Measurements from ENCODE around the gene INTS11. TPM values are rescaled to one million over a fixed set of nuclear protein-coding genes. Genes with fewer than 3 reads are reported as not detected.

The INTS11 gene
- total and polyA plus RNA-seq, 9 of the 15 experiments (the other 6 are each of a cell fraction or from before 2014, with no cell fraction given), result 3.6 to 183 (median 110) TPM

DNA sequence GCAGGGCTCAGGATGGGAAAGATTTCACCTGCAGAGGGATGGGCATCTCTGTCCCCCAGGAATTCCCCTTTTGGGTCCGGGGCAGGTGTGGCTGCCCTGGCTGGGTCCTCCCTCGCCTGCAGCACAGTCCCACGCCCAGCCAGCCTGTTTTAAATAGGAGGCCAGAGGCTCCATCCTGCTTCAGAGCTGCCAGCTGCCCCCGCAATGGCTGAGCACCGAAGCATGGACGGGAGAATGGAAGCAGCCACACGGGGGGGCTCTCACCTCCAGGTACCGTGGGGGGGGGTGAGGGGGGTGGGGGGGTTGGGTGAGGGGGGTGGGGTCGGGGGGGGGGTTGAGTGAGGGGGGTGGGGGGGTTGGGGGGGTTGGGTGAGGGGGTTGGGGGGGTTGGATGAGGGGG is 40.6 kb downstream of the INTS11 start (continued):
- TF ChIP-seq, protein P1, sequence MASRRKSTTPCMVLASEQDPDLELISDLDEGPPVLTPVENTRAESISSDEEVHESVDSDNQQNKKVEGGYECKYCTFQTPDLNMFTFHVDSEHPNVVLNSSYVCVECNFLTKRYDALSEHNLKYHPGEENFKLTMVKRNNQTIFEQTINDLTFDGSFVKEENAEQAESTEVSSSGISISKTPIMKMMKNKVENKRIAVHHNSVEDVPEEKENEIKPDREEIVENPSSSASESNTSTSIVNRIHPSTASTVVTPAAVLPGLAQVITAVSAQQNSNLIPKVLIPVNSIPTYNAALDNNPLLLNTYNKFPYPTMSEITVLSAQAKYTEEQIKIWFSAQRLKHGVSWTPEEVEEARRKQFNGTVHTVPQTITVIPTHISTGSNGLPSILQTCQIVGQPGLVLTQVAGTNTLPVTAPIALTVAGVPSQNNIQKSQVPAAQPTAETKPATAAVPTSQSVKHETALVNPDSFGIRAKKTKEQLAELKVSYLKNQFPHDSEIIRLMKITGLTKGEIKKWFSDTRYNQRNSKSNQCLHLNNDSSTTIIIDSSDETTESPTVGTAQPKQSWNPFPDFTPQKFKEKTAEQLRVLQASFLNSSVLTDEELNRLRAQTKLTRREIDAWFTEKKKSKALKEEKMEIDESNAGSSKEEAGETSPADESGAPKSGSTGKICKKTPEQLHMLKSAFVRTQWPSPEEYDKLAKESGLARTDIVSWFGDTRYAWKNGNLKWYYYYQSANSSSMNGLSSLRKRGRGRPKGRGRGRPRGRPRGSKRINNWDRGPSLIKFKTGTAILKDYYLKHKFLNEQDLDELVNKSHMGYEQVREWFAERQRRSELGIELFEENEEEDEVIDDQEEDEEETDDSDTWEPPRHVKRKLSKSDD (conservative IDR thresholded peaks at IDR 0.05; ENCODE audit: low read length), result no peak
- TF ChIP-seq EGR1 (conservative IDR thresholded peaks at IDR 0.05), result peak; percentile 72
- TF ChIP-seq, protein P2, sequence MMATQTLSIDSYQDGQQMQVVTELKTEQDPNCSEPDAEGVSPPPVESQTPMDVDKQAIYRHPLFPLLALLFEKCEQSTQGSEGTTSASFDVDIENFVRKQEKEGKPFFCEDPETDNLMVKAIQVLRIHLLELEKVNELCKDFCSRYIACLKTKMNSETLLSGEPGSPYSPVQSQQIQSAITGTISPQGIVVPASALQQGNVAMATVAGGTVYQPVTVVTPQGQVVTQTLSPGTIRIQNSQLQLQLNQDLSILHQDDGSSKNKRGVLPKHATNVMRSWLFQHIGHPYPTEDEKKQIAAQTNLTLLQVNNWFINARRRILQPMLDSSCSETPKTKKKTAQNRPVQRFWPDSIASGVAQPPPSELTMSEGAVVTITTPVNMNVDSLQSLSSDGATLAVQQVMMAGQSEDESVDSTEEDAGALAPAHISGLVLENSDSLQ (IDR thresholded peaks at IDR 0.05), result no peak
- TF ChIP-seq MCM3 (IDR thresholded peaks at IDR 0.05), result no peak
- TF ChIP-seq POLR3G (IDR thresholded peaks at IDR 0.05; ENCODE audit: extremely low read depth, insufficient read length, insufficient replicate concordance), result no peak
- TF ChIP-seq, protein P3, sequence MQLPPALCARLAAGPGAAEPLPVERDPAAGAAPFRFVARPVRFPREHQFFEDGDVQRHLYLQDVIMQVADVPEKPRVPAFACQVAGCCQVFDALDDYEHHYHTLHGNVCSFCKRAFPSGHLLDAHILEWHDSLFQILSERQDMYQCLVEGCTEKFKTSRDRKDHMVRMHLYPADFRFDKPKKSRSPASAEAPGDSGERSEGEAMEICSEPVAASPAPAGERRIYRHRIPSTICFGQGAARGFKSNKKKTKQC (CRISPR knock-in tag; IDR thresholded peaks at IDR 0.05), result 0 out of 2 replicates have a peak, but pooled peaks have one; percentile 4
- TF ChIP-seq MTF1 (CRISPR knock-in tag; IDR thresholded peaks at IDR 0.05; ENCODE audit: borderline replicate concordance), result no peak
- no peak for TF ChIP-seq ARHGAP35 (IDR thresholded peaks at IDR 0.05; ENCODE audit: partially characterized antibody)
- no peak for TF ChIP-seq FOS (IDR thresholded peaks at IDR 0.05; ENCODE audit: extremely low read depth, insufficient read length)
- TF ChIP-seq, protein P4, sequence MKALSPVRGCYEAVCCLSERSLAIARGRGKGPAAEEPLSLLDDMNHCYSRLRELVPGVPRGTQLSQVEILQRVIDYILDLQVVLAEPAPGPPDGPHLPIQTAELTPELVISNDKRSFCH (CRISPR knock-in tag; IDR thresholded peaks at IDR 0.05), result no peak
- TF ChIP-seq, protein P4 (tag; IDR thresholded peaks at IDR 0.05), result no peak
- TF ChIP-seq GTF2F1 (IDR thresholded peaks at IDR 0.05; ENCODE audit: low read depth, low read length), result no peak
- TF ChIP-seq, protein P5, sequence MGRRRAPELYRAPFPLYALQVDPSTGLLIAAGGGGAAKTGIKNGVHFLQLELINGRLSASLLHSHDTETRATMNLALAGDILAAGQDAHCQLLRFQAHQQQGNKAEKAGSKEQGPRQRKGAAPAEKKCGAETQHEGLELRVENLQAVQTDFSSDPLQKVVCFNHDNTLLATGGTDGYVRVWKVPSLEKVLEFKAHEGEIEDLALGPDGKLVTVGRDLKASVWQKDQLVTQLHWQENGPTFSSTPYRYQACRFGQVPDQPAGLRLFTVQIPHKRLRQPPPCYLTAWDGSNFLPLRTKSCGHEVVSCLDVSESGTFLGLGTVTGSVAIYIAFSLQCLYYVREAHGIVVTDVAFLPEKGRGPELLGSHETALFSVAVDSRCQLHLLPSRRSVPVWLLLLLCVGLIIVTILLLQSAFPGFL (CRISPR knock-in tag; IDR thresholded peaks at IDR 0.05), result no peak
- TF ChIP-seq SIX5 (IDR thresholded peaks at IDR 0.05; ENCODE audit: borderline replicate concordance in 1 of 2, insufficient read depth in 1 of 2, low read depth in 1 of 2, low read length in 2 of 2), result no peak
- TF ChIP-seq KLF16 (IDR thresholded peaks at IDR 0.05), result no peak
- no peak for TF ChIP-seq COPS2 (conservative IDR thresholded peaks at IDR 0.05)
- TF ChIP-seq RHOXF2B (CRISPR knock-in tag; conservative IDR thresholded peaks at IDR 0.05), result no peak
- TF ChIP-seq, protein P6, sequence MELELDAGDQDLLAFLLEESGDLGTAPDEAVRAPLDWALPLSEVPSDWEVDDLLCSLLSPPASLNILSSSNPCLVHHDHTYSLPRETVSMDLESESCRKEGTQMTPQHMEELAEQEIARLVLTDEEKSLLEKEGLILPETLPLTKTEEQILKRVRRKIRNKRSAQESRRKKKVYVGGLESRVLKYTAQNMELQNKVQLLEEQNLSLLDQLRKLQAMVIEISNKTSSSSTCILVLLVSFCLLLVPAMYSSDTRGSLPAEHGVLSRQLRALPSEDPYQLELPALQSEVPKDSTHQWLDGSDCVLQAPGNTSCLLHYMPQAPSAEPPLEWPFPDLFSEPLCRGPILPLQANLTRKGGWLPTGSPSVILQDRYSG (tag; conservative IDR thresholded peaks at IDR 0.05; ENCODE audit: low read depth), result no peak

Measured in K562 (cell line).